Cardiac septum (tissue), 1 donor: Measurements from ENCODE around the gene ERP29. TPM values are rescaled to one million over a fixed set of nuclear protein-coding genes. Genes with fewer than 3 reads are reported as not detected.
"Not testable (repeated sequence)": the region's sequence is repeated elsewhere in the genome, so short reads cannot be mapped to it uniquely, and the experiment has no call there.

ENCODE experiments used
- DNase-seq: peaks from one replicate; pipeline ENCODE4 v3.0.0-alpha.2; 2020; ENCODE audit warnings: low spot score
- intact Hi-C: fragments of 100-400 bp; cut with DNase I; formaldehyde crosslinking; loops from one replicate; pipeline ENCODE4 v1.14.0; 2022
- long read RNA-seq: library from polyadenylated mRNA; unstranded; transcript quantifications from one replicate; pipeline ENCODE4 v2.0.0, GENCODE V29; 2021
- total RNA-seq: library from RNA; stranded (reverse); fragmentation: NEBNext Ultra II Directional; extraction: Animal tissue kit (Norgen Biotek cat#: 25700); gene quantifications from one replicate; pipeline ENCODE4 v1.2.1, GENCODE V29; 2021
- donor health status: DM: no; HTN: no; CAD: no.

The ERP29 gene
- 42.1 TPM for total RNA-seq
- long read RNA-seq, transcript ERP29-201 (3 exons, 1,735 nt): major isoform, 53 of 64 reads
- long read RNA-seq, partial matches to known transcripts: 5 of 64 reads
- long read RNA-seq, other reads (novel, unspliced or antisense): 2 of 64 reads

GRCh38 chr12:112012775-112013600 is at the start of gene ERP29, which contains the start of gene TMEM116:
Gene ERP29 (plus strand): TSS chr12:112013426. CDS start chr12:112013466, 40 bp downstream.
Gene TMEM116 (minus strand): TSS chr12:112013165. CDS start chr12:112005270, 7,895 bp downstream.
- peak; percentile 100 for DNase-seq
- intact Hi-C loops: loop anchor here (2.0 to 5.0 kb wide), 2 partner anchors 66 to 170 kb away; partner anchors contain the start of gene MAPKAPK5

GRCh38 chr12:111964935-111965334 is 48.3 kb upstream of the ERP29 start:
- DNase-seq: no peak
- intact Hi-C loops: no loop called here

GRCh38 chr12:111971800-111972199 is 41.4 kb upstream of the ERP29 start:
- DNase-seq: no peak
- intact Hi-C loops: no loop called here

- intact Hi-C loops: no loop called here
- no peak for DNase-seq
Measured at GRCh38 chr12:111975161-111975931, 37.9 kb upstream of the ERP29 start.

- intact Hi-C loops: no loop called here
- no peak for DNase-seq
Measured at GRCh38 chr12:111976291-111976690, 36.9 kb upstream of the ERP29 start.

- no peak for DNase-seq
- intact Hi-C loops: no loop called here
Measured at GRCh38 chr12:111976860-111977259, 36.4 kb upstream of the ERP29 start.

- intact Hi-C loops: no loop called here
- DNase-seq: no peak
Measured at GRCh38 chr12:111978545-111978944, 34.7 kb upstream of the ERP29 start.

GRCh38 chr12:111980598-111980997 is 32.6 kb upstream of the ERP29 start:
- intact Hi-C loops: no loop called here
- DNase-seq: no peak

- intact Hi-C loops: no loop called here
- DNase-seq: no peak
Measured at GRCh38 chr12:111981987-111982386, 31.2 kb upstream of the ERP29 start.

GRCh38 chr12:111984820-111985219 is 28.4 kb upstream of the ERP29 start:
- DNase-seq: no peak
- intact Hi-C loops: no loop called here

- intact Hi-C loops: no loop called here
Measured at GRCh38 chr12:111991535-111991934, 21.7 kb upstream of the ERP29 start.

GRCh38 chr12:111991946-111992345 is 21.3 kb upstream of the ERP29 start:
- no peak for DNase-seq
- intact Hi-C loops: no loop called here

More at GRCh38 chr12:111991535-111991934, 21.7 kb upstream of the ERP29 start:
- DNase-seq: no peak

- no peak for DNase-seq
- intact Hi-C loops: no loop called here
Measured at GRCh38 chr12:111992464-111992863, 20.8 kb upstream of the ERP29 start.

- no peak for DNase-seq
- intact Hi-C loops: no loop called here
Measured at GRCh38 chr12:111993292-111994150, 19.7 kb upstream of the ERP29 start.

- intact Hi-C loops, DNase-seq: not testable (repeated sequence)
Measured at GRCh38 chr12:111994211-111995111, 18.8 kb upstream of the ERP29 start.

GRCh38 chr12:111995782-111996480 is 17.3 kb upstream of the ERP29 start:
- no peak for DNase-seq
- intact Hi-C loops: no loop called here

GRCh38 chr12:111997300-111997699 is 15.9 kb upstream of the ERP29 start:
- no peak for DNase-seq
- intact Hi-C loops: no loop called here

GRCh38 chr12:111998015-111998414 is 15.2 kb upstream of the ERP29 start:
- no peak for DNase-seq
- intact Hi-C loops: no loop called here
